ENCODE data around the gene MBP.

DNA sequence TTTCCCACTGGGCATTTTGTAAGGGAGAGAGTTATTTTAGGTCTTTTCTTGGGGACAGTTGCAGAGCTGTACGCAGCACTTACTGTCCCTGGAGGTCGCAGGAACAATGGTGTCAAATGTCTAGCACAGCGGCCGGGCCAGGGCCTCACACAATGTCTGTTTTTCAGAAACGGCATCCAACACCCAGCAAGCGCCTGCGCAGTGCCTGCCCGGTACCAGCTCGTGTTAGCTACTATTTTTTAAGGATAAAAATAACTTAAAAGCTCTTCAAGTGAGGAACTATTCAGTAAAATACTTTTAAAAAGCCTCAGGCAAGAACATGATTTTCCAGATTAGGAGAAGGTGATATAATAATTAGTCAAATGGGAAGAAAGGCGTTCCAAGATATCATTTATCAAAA, 90.0 kb downstream of the MBP start:
- no peak for TF ChIP-seq CREB1 (IDR thresholded peaks at IDR 0.05; ENCODE audit: low read depth)
- no peak for TF ChIP-seq YY1 (IDR thresholded peaks at IDR 0.05; ENCODE audit: low read depth)
- TF ChIP-seq ZBTB7A (IDR thresholded peaks at IDR 0.05; ENCODE audit: low read depth): no peak
- TF ChIP-seq, protein P1, sequence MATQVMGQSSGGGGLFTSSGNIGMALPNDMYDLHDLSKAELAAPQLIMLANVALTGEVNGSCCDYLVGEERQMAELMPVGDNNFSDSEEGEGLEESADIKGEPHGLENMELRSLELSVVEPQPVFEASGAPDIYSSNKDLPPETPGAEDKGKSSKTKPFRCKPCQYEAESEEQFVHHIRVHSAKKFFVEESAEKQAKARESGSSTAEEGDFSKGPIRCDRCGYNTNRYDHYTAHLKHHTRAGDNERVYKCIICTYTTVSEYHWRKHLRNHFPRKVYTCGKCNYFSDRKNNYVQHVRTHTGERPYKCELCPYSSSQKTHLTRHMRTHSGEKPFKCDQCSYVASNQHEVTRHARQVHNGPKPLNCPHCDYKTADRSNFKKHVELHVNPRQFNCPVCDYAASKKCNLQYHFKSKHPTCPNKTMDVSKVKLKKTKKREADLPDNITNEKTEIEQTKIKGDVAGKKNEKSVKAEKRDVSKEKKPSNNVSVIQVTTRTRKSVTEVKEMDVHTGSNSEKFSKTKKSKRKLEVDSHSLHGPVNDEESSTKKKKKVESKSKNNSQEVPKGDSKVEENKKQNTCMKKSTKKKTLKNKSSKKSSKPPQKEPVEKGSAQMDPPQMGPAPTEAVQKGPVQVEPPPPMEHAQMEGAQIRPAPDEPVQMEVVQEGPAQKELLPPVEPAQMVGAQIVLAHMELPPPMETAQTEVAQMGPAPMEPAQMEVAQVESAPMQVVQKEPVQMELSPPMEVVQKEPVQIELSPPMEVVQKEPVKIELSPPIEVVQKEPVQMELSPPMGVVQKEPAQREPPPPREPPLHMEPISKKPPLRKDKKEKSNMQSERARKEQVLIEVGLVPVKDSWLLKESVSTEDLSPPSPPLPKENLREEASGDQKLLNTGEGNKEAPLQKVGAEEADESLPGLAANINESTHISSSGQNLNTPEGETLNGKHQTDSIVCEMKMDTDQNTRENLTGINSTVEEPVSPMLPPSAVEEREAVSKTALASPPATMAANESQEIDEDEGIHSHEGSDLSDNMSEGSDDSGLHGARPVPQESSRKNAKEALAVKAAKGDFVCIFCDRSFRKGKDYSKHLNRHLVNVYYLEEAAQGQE (IDR thresholded peaks at IDR 0.05; ENCODE audit: low read depth): no peak
- TF ChIP-seq TCF12 (IDR thresholded peaks at IDR 0.05; ENCODE audit: low read depth): no peak
